ENCODE data around the gene OR7C1. TPM values are rescaled to one million over a fixed set of nuclear protein-coding genes. Genes with fewer than 3 reads are reported as not detected.

The OR7C1 gene
- total RNA-seq, 2 donors from 2014 or later = not detected

GRCh38 chr19:14821937-14822336 lies 13.0 kb downstream of the OR7C1 start:
- no peak for TF ChIP-seq CTCF (IDR thresholded peaks at IDR 0.05)
- Histone ChIP-seq H3K4me3 (no peak overlapping the region), H3K27ac (no peak overlapping the region), H3K36me3 (no peaks in the 10 kb centered on the region), H3K9me3 (no peaks in the 10 kb centered on the region), H3K4me1 (ENCODE audit: control insufficient read depth in 1 of 2, low read depth in 2 of 2) (no peaks in the 10 kb centered on the region), H3K27me3 (replicated peaks; ENCODE audit: insufficient read depth) (no peaks in the 10 kb centered on the region)
- DNase-seq (ENCODE audit: low spot score) (no peak), ATAC-seq (ENCODE audit: insufficient number of reproducible peaks, low FRiP score, low read depth) (no peak)

DNA sequence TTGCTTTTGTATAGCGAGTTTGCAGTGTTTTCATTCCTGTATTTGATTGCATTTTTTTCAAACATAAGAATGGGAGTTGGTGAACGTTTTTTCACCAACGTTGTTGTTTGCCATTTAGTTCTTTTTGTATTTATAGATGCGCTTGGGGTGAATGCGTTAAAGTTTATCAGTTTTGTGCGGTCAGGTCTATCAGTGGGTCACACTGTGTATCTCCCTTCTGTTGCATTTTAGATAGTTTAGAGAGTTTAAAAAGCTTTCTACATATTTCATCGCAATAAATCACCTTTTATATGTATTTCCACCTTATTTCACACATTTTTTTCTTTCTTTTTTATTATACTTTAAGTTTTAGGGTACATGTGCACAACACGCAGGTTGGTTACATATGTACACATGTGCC lies 16.4 kb downstream of the OR7C1 start:
- TF ChIP-seq CTCF (IDR thresholded peaks at IDR 0.05) = no peak
- no peak for DNase-seq (ENCODE audit: low spot score)
- H3K27ac ChIP-seq = no peak overlapping the region
- no peaks in the 10 kb centered on the region for H3K4me1 ChIP-seq (ENCODE audit: control insufficient read depth in 1 of 2, low read depth in 2 of 2)
- no peak for ATAC-seq (ENCODE audit: insufficient number of reproducible peaks, low FRiP score, low read depth)
- no peaks in the 10 kb centered on the region for H3K9me3 ChIP-seq
- H3K27me3 ChIP-seq (replicated peaks; ENCODE audit: insufficient read depth) = no peaks in the 10 kb centered on the region
- H3K4me3 ChIP-seq = no peak overlapping the region
- no peaks in the 10 kb centered on the region for H3K36me3 ChIP-seq

DNA sequence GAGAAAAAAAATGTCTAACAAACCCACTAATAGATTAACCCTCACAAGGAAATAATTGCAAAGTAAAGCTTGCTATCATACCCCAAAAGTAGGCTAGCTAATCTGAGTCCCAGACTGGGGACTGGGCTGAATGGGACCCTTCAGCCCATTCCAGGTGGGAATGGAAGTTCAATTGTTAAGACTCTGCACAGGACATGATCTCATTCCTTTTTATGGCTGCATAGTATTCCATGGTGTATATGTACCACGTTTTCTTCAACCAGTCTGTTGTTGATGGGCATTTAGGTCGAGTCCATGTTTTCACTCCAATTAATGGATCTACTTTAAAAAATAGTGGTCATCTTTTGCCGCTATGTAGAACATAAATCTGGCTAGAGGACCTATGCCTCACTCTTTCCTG lies 17.9 kb downstream of the OR7C1 start:
- Histone ChIP-seq H3K27me3 (replicated peaks; ENCODE audit: insufficient read depth) (no peaks in the 10 kb centered on the region), H3K36me3 (no peaks in the 10 kb centered on the region), H3K27ac (no peak overlapping the region), H3K4me3 (no peak overlapping the region), H3K9me3 (no peaks in the 10 kb centered on the region), H3K4me1 (ENCODE audit: control insufficient read depth in 1 of 2, low read depth in 2 of 2) (no peaks in the 10 kb centered on the region)
- no peak for TF ChIP-seq CTCF (IDR thresholded peaks at IDR 0.05)
- ATAC-seq (ENCODE audit: insufficient number of reproducible peaks, low FRiP score, low read depth) (no peak), DNase-seq (ENCODE audit: low spot score) (no peak)

DNA sequence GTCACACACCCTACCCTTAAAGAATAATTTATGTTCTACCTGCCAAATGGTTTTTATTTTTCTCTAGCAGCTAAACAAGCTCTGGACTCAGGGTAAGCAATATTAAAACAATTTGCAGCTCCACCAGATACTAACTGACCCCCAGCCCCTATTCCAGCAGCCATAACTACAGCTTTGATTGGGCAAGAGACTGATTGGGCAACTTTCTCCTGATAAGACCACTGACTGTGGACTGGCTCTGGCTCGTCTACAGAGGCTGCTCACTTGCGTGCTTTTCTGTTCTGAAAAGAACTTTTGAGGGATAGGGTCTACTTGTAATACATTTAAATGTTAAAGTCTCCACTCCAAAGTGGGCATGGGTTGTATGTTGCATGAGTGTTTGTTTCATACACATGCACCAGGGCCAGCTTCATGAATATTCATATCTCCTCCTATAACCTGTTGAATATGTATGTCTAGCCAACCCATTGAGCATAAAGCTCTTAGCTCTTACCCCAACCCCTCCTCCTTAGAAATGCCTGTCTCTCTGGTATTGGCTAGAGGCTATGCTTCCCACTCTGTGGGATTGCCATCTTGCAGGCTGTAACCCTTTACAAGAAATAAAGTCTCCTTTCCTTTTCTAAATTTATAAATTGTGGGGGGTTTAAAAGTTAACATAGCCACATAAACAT lies 19.9 kb downstream of the OR7C1 start:
- no peak for TF ChIP-seq CTCF (IDR thresholded peaks at IDR 0.05)
- H3K27ac ChIP-seq = no peak overlapping the region
- no peak for DNase-seq (ENCODE audit: low spot score)
- no peak overlapping the region for H3K4me3 ChIP-seq
- no peaks in the 10 kb centered on the region for H3K27me3 ChIP-seq (replicated peaks; ENCODE audit: insufficient read depth)
- H3K36me3 ChIP-seq = no peaks in the 10 kb centered on the region
- H3K4me1 ChIP-seq (ENCODE audit: control insufficient read depth in 1 of 2, low read depth in 2 of 2) = no peaks in the 10 kb centered on the region
- no peaks in the 10 kb centered on the region for H3K9me3 ChIP-seq
- no peak for ATAC-seq (ENCODE audit: insufficient number of reproducible peaks, low FRiP score, low read depth)

- Histone ChIP-seq H3K4me3 (no peak overlapping the region), H3K36me3 (no peaks in the 10 kb centered on the region), H3K4me1 (ENCODE audit: control insufficient read depth in 1 of 2, low read depth in 2 of 2) (no peaks in the 10 kb centered on the region), H3K27ac (no peak overlapping the region), H3K27me3 (replicated peaks; ENCODE audit: insufficient read depth) (no peaks in the 10 kb centered on the region), H3K9me3 (no peaks in the 10 kb centered on the region)
- DNase-seq (ENCODE audit: low spot score) (no peak), ATAC-seq (ENCODE audit: insufficient number of reproducible peaks, low FRiP score, low read depth) (no peak)
- no peak for TF ChIP-seq CTCF (IDR thresholded peaks at IDR 0.05)
These were observed 25.5 kb downstream of the OR7C1 start for GRCh38 chr19:14809272-14810057.
